Stimulated activated naive CD8-positive, alpha-beta T cell treated with anti-CD3 and anti-CD28 coated beads, Interleukin-15, Interleukin-2, amounts not matched to agents 100 ng/mL and 50 ng/mL, for 24 hours (primary cell): ENCODE data around the gene PYGO2.
"Not testable (repeated sequence)": the region's sequence is repeated elsewhere in the genome, so short reads cannot be mapped to it uniquely, and the experiment has no call there.

Experiments used
- H3K27ac Mint-ChIP-seq: one replicate; pipeline ENCODE4 v1.8.0; 2021; ENCODE audit warnings: mild to moderate bottlenecking, mixed read lengths
- H3K27me3 Mint-ChIP-seq: one replicate; pipeline ENCODE4 v1.8.0; 2021; ENCODE audit warnings: mixed read lengths
- H3K36me3 Mint-ChIP-seq: one replicate; pipeline ENCODE4 v1.8.0; 2021; ENCODE audit warnings: low read depth, mixed read lengths
- H3K4me1 Mint-ChIP-seq: one replicate; pipeline ENCODE4 v1.8.0; 2021; ENCODE audit warnings: low read depth, mixed read lengths
- H3K4me3 Mint-ChIP-seq: one replicate; pipeline ENCODE4 v1.8.0; 2021; ENCODE audit warnings: mild to moderate bottlenecking, mixed read lengths
- H3K9me3 Mint-ChIP-seq: one replicate; pipeline ENCODE4 v1.8.0; 2021; ENCODE audit warnings: mixed read lengths

Gene PYGO2

DNA sequence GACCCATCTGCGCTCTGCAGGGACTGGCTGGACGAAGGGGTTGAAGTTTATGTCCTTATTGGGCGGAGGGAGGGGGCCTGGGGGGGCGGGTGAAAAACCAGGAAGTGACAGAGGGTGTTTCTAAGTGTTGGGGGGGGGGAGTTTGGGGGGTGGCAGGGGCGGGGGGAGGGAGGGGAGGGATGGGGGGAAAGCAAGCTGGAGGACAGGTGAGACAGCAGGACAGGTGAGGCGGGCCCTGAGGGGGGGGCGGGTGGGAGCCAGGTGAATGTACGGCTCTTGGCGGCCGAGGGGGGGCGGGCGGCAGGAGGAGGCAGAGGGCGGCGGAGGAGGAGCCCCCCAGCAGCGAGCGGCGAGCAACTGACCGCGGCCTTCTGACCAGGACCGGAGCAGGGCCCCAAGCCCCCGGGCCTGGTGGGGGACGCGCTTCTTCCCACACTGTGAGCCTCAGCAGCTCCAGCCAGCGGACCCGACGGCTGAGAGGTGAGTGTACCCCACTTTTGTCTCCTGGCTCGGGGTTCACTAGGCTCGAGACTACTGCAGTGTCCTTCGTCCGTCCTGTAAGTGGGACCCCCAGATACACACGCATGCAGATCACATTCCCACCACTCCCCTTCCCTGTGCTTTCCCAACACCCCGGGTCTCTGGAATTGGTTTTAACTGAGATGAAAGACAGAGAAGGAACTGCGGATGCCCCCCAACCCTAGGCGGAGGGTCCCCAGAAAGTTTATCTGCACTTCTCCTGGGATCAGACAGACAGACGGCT, 41.1 kb upstream of the PYGO2 start, which contains the start of gene ZBTB7B:
ZBTB7B (plus strand) TSS at position 339 of the 763 bp plus-strand sequence. CDS start 11,859 bp downstream, outside the sequence.
- peak within 1 kb of the TSS; percentile 92 for H3K4me3 Mint-ChIP-seq
- peaks cover 64% of the 10 kb centered on the region for H3K4me1 Mint-ChIP-seq

GRCh38 chr1:155001675-155002463, 40.3 kb upstream of the PYGO2 start:
- Mint-ChIP-seq H3K27ac (peak overlapping the region; percentile 90), H3K4me1 (peaks cover 63% of the 10 kb centered on the region), H3K36me3 (no peaks in the 10 kb centered on the region), H3K27me3 (no peaks in the 10 kb centered on the region), H3K9me3 (no peaks in the 10 kb centered on the region), H3K4me3 (peak overlapping the region; percentile 81)

More for the DNA sequence above, 41.1 kb upstream of the PYGO2 start, which contains the start of gene ZBTB7B:
- no peaks in the 10 kb centered on the region for H3K27me3 Mint-ChIP-seq
- peak within 1 kb of the TSS; percentile 94 for H3K27ac Mint-ChIP-seq
- H3K9me3 Mint-ChIP-seq, result no peaks in the 10 kb centered on the region
- H3K36me3 Mint-ChIP-seq, result no peaks in the 10 kb centered on the region

DNA sequence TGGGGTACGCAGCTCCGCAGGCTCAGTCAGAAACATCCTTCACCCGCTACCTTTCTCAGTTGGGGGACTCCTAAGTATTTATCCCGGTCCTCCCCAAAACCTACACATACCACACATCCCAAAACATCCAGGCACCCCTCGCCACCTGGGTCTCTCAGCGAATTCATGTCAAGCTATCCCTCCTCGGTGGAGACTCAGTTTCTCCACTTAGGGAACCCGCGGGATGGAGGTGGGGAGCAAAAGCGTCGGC, 39.8 kb upstream of the PYGO2 start:
- Mint-ChIP-seq H3K4me3 (peak overlapping the region; percentile 81), H3K27me3 (peaks cover under 1% of the 10 kb centered on the region), H3K27ac (peak overlapping the region; percentile 90), H3K36me3 (no peaks in the 10 kb centered on the region), H3K9me3 (no peaks in the 10 kb centered on the region), H3K4me1 (peaks cover 58% of the 10 kb centered on the region)

DNA sequence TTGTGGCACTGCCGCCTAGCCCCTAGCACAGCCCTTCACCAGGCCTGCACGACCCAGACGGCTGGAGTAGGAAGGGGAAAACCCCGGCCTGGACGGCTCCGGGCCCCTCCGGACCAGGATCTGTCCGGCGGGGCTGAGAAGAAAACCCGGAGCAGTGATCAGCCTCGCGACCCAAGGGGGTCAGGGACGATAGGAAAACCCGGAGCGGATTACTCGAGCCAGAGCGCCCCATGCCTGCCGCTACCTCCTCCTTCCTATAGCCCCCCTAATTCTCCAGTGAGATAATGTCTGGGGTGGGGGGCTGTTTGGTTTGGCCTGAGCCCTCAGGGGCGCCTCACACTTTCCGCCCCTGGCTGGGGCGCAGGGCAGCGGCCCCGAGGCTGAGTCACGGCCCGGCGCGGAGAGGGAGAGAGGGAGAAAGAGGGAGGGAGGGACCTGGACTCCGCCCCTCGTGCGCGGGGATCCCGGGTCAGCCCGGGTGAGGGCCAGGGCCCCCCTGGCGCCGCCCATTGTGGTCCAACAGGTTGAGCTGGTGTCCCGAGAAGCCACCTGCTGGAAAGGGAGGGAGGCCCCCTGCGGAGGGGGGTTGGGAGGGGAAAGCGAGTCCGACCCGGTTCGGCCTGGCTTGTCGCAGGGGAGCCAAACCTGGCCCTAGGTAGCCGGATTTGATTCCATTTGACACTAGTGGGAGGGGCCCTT, 39.3 kb upstream of the PYGO2 start:
- no peaks in the 10 kb centered on the region for H3K9me3 Mint-ChIP-seq
- H3K27ac Mint-ChIP-seq, result peak overlapping the region; percentile 93
- peaks cover 5% of the 10 kb centered on the region for H3K27me3 Mint-ChIP-seq
- H3K36me3 Mint-ChIP-seq, result no peaks in the 10 kb centered on the region
- peak overlapping the region; percentile 81 for H3K4me3 Mint-ChIP-seq
- H3K4me1 Mint-ChIP-seq, result peaks cover 53% of the 10 kb centered on the region

DNA sequence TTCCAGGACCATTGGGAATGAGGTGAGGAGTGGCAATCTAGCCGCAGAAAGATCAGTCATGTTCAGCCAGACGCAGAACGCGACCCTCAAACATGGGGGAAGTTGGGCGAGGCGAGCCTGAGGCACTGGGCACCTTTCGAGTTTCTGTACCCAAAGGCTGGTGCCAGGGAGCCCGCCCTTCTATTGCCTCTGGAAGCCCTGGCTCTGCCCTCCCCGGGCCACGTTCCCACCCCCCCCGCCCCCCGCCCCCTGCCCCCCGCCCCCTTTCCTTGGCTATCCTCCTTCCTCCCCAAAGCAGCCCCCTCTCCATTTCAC, 38.8 kb upstream of the PYGO2 start:
- peaks cover 48% of the 10 kb centered on the region for H3K4me1 Mint-ChIP-seq
- H3K9me3 Mint-ChIP-seq, result no peaks in the 10 kb centered on the region
- peak overlapping the region; percentile 81 for H3K4me3 Mint-ChIP-seq
- H3K27ac Mint-ChIP-seq, result peak overlapping the region; percentile 93
- H3K27me3 Mint-ChIP-seq, result peaks cover 7% of the 10 kb centered on the region
- no peaks in the 10 kb centered on the region for H3K36me3 Mint-ChIP-seq

- H3K4me1 Mint-ChIP-seq, result peaks cover 43% of the 10 kb centered on the region
- peak overlapping the region; percentile 93 for H3K27ac Mint-ChIP-seq
- no peaks in the 10 kb centered on the region for H3K36me3 Mint-ChIP-seq
- peak overlapping the region; percentile 81 for H3K4me3 Mint-ChIP-seq
- H3K27me3 Mint-ChIP-seq, result peaks cover 7% of the 10 kb centered on the region
- H3K9me3 Mint-ChIP-seq, result no peaks in the 10 kb centered on the region
These were observed 38.2 kb upstream of the PYGO2 start for GRCh38 chr1:154999571-155000410.

- no peaks in the 10 kb centered on the region for H3K9me3 Mint-ChIP-seq
- peak overlapping the region; percentile 92 for H3K27ac Mint-ChIP-seq
- no peaks in the 10 kb centered on the region for H3K36me3 Mint-ChIP-seq
- H3K4me1 Mint-ChIP-seq, result peaks cover 35% of the 10 kb centered on the region
- peaks cover 7% of the 10 kb centered on the region for H3K27me3 Mint-ChIP-seq
- H3K4me3 Mint-ChIP-seq, result peak overlapping the region; percentile 70
These were observed 37.4 kb upstream of the PYGO2 start for GRCh38 chr1:154998818-154999570.

GRCh38 chr1:154998201-154998780, 36.7 kb upstream of the PYGO2 start:
- H3K9me3 Mint-ChIP-seq, result no peaks in the 10 kb centered on the region
- no peaks in the 10 kb centered on the region for H3K36me3 Mint-ChIP-seq
- H3K4me3 Mint-ChIP-seq, result no peak overlapping the region
- peaks cover 7% of the 10 kb centered on the region for H3K27me3 Mint-ChIP-seq
- no peak overlapping the region for H3K27ac Mint-ChIP-seq
- H3K4me1 Mint-ChIP-seq, result peaks cover 29% of the 10 kb centered on the region

DNA sequence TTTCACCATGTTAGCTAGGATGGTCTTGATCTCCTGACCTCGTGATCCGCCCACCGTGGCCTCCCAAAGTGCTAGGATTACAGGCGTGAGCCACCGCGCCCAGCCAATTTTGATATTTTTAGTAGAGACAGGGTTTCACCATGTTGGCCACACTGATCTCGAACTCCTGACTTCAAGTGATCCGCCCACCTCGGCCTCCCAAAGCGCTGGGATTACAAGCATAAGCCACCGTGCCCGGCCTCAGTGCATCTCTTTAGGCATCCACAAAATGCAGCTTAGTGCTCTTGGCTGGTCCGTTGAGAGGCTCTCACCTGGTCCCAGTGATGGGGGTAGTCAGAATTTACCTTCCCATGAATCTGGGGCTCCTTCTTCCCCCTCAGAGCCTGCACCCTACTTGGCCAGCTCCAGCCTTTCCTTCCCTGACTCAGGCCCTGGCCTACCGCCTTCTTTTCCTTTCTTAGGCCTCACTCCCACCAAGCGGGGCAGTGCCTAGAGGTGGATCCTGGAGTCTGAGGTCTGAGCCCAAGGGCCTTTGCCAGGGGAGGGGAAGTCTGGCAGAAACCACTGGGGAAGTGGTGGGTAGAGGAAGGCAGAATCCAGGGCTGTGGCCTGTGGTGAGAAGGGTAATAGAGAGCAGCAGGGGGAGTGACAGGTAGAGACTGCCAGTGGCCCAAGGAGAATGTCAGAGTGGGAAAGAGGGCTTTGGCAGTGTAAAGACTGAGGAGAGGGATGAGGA, 35.6 kb upstream of the PYGO2 start:
- H3K4me3 Mint-ChIP-seq, result no peak overlapping the region
- peaks cover 29% of the 10 kb centered on the region for H3K4me1 Mint-ChIP-seq
- H3K27ac Mint-ChIP-seq, result no peak overlapping the region
- H3K36me3 Mint-ChIP-seq, result no peaks in the 10 kb centered on the region
- peaks cover 7% of the 10 kb centered on the region for H3K27me3 Mint-ChIP-seq
- H3K9me3 Mint-ChIP-seq, result no peaks in the 10 kb centered on the region

- not testable (repeated sequence) for H3K36me3 Mint-ChIP-seq, H3K27me3 Mint-ChIP-seq, H3K9me3 Mint-ChIP-seq, H3K4me3 Mint-ChIP-seq, H3K27ac Mint-ChIP-seq
- peaks cover 29% of the 10 kb centered on the region for H3K4me1 Mint-ChIP-seq
These were observed 33.9 kb upstream of the PYGO2 start for GRCh38 chr1:154995301-154995983.

DNA sequence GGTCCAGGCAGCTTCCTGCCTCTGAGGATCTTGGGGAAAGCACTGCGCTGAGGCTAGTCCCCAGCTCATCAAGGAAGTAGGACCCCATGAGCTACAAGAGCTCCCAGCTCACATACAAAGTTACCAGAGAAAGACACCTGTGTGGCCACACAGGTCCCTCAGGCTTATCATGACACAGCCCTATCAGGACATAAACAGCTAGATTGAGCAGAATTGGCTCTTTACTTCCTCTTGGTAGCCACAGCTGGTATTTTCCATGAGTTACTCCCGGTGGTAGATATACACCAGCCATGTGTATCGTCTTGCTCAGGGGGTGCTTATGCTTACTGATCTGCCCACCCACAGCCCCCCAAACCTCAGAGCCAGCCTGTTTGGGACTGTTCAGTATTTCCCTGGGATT, 33.0 kb upstream of the PYGO2 start:
- Mint-ChIP-seq H3K27me3 (peaks cover 7% of the 10 kb centered on the region), H3K4me3 (no peak overlapping the region), H3K27ac (peak overlapping the region; percentile 37), H3K36me3 (peaks cover 12% of the 10 kb centered on the region), H3K9me3 (no peaks in the 10 kb centered on the region), H3K4me1 (peaks cover 21% of the 10 kb centered on the region)

DNA sequence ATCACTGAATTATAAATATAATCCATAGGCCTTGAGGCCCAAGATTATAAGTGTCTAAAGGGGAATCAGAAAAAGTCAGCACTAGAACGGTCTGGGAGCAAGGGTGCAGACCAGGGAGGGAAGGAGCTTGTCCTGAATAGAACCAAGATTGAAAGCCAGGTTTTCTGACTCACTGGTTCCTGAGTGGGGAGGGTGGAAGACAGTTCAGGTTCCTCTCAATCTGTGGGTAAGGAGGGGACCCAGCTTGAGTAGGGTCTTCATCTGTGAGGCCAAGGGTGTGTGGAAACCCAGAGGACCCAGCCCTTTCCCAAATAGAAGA, 32.6 kb upstream of the PYGO2 start:
- H3K27me3 Mint-ChIP-seq, result peaks cover 7% of the 10 kb centered on the region
- H3K9me3 Mint-ChIP-seq, result no peaks in the 10 kb centered on the region
- H3K27ac Mint-ChIP-seq, result no peak overlapping the region
- H3K36me3 Mint-ChIP-seq, result peaks cover 16% of the 10 kb centered on the region
- H3K4me1 Mint-ChIP-seq, result peaks cover 20% of the 10 kb centered on the region
- no peak overlapping the region for H3K4me3 Mint-ChIP-seq
